ENCODE results near the gene SLC6A20.
"Not testable (repeated sequence)": the region's sequence is repeated elsewhere in the genome, so short reads cannot be mapped to it uniquely, and the experiment has no call there.

Gene SLC6A20

DNA sequence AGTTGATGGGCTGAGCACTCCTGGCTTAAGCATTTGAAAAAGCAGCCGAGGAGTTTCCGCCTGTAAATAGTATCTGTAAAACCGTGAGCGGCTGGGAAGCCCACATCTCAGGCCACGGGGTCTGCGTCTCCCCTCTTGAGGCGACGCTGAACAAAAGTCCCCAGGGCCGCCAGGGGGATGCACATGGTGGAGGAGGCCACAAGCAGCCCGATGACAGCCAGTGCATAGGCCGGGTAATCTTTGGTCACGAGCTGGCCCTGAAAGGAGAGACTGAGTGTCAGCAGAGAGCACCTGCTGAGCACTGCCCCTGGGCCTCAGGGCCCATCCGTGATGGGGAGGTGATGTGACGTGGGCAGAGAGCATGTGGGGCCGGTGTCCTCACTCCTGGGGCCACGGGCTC, 37.5 kb downstream of the SLC6A20 start:
- DNase-seq (ENCODE audit: low read depth in 2 of 2), result no peak

GRCh38 chr3:45757141-45757540, 39.2 kb downstream of the SLC6A20 start:
- DNase-seq (ENCODE audit: low read depth in 2 of 2), result not testable (repeated sequence)

- DNase-seq (ENCODE audit: low read depth in 2 of 2), result no peak
These were observed 40.3 kb downstream of the SLC6A20 start for GRCh38 chr3:45756055-45756454.

- DNase-seq (ENCODE audit: low read depth in 2 of 2), result no peak
These were observed 41.9 kb downstream of the SLC6A20 start for GRCh38 chr3:45754461-45754860.

DNA sequence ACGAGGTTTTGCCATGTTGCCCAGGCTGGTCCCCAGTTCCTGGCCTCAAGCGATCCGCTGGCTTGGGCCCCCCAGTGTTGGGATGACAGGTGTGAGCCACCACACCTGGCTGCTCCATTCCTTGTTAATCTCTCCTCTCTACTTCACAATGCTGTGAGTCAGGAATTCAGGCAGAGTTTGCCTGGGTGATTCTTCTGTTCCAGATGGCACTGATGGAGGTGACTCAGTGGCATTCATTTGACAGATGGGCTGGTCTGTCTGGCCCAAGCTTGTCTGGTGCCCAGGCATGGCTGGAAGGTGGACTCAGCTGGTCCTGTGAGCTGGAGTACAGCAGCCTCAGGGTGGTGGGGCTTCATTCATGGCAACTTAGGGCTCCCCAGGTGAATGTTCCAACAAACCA, 43.2 kb downstream of the SLC6A20 start:
- no peak for DNase-seq (ENCODE audit: low read depth in 2 of 2)

- no peak for DNase-seq (ENCODE audit: low read depth in 2 of 2)
These were observed 44.6 kb downstream of the SLC6A20 start for GRCh38 chr3:45751537-45752242.

DNA sequence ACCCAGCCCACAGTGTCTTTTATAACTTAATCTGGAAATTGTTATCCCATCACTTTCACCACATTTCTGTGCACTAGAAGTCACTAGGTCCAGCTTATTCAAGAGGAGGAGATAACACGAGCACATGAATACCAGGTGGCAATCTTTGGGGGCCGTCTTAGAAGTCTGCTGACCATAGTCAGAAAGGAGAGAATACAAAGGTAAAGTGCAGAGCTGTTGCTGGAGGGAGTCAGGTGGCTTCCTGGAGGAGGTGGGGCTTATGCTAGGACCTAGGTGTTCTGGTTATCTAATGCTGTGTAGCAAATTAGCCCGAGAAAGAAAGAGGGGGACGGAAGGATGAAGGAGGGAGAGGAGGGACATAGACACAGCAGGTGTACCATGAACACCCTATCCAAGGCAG, 46.5 kb downstream of the SLC6A20 start:
- no peak for DNase-seq (ENCODE audit: low read depth in 2 of 2)

- DNase-seq (ENCODE audit: low read depth in 2 of 2), result not testable (repeated sequence)
These were observed 47.2 kb downstream of the SLC6A20 start for GRCh38 chr3:45749036-45749600.

- no peak for DNase-seq (ENCODE audit: low read depth in 2 of 2)
These were observed 48.3 kb downstream of the SLC6A20 start for GRCh38 chr3:45748068-45748467.

GRCh38 chr3:45746777-45747622, 49.3 kb downstream of the SLC6A20 start:
- DNase-seq (ENCODE audit: low read depth in 2 of 2), result no peak

- DNase-seq (ENCODE audit: low read depth in 2 of 2), result no peak
These were observed 50.1 kb downstream of the SLC6A20 start for GRCh38 chr3:45746165-45746776.

- DNase-seq (ENCODE audit: low read depth in 2 of 2), result no peak
These were observed 53.8 kb downstream of the SLC6A20 start for GRCh38 chr3:45742461-45743089.

DNA sequence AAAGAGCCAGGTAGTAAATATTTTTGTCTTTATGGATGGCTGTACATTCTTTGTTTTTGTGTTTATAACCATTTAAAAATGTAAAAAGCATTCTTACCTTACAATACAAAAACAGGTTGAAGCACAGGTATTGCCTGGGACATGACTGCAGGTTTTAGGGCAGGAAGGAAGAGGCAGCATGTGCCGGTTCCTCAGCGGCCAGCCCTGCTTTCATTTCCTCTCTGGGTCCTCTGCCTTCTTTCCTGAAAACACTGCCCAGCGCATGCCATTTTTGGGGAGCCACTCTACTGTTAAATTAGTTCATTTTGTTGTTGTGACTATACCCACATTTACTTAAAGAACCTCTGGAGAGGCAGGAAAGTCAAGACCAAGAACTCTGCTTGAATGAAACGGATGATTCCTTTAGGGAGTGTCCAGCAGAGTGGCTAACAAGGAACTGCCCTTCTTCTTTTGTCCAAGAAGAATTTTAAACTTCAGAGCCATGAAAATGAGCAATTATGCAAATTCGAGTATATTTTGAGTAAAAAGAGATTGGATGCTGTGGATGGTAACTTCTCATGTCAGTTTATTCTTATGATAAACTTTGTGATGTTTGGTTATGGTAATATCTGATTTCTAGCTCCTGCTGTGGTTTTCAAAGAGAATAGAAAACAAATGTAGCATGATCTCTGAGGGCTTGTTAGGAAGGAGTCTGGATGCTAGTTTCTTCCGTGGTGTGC, 54.4 kb downstream of the SLC6A20 start:
- DNase-seq (ENCODE audit: low read depth in 2 of 2), result no peak

DNA sequence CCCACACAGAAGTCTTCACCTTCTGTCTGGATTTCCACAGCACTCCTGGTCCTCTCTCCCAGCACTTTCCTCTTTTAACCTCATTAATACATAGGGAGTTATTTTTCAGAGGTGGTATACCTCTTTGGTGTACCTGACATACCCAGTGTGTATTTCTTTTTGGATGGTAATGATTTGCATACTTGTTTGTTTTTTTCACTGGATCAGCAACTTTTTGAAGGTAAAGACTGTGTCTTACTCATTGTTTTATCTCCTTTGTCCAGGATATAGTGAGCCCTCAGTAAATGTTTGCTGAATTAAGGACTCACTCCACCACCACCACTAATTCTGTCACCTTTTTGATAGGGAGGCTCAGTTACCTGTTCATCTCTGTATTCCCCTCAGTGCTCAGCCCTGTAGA, 55.1 kb downstream of the SLC6A20 start:
- DNase-seq (ENCODE audit: low read depth in 2 of 2), result no peak

- DNase-seq (ENCODE audit: low read depth in 2 of 2), result no peak
These were observed 56.3 kb downstream of the SLC6A20 start for GRCh38 chr3:45739991-45740390.

- DNase-seq (ENCODE audit: low read depth in 2 of 2), result no peak
These were observed 59.1 kb downstream of the SLC6A20 start for GRCh38 chr3:45737234-45737633.

DNA sequence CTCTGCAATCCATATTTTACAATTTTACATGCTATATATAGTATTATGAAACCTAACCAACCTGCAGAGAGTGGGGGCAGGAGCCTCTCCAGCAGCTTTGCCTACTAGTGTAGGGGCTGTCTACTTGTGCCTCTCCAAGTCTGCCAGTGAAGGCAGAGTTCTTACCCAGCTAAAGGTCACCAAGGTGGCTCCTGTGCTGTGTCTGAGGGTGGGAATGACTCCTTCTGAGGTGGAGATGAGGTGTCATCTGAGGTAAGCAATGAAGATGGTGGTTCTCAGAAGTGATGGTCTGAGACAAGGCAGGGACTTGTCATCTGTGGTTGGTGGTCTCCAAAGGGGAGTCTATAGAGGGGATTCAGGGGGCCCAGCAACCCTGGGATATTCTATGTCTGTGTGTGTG, 59.6 kb downstream of the SLC6A20 start:
- DNase-seq (ENCODE audit: low read depth in 2 of 2), result no peak

DNA sequence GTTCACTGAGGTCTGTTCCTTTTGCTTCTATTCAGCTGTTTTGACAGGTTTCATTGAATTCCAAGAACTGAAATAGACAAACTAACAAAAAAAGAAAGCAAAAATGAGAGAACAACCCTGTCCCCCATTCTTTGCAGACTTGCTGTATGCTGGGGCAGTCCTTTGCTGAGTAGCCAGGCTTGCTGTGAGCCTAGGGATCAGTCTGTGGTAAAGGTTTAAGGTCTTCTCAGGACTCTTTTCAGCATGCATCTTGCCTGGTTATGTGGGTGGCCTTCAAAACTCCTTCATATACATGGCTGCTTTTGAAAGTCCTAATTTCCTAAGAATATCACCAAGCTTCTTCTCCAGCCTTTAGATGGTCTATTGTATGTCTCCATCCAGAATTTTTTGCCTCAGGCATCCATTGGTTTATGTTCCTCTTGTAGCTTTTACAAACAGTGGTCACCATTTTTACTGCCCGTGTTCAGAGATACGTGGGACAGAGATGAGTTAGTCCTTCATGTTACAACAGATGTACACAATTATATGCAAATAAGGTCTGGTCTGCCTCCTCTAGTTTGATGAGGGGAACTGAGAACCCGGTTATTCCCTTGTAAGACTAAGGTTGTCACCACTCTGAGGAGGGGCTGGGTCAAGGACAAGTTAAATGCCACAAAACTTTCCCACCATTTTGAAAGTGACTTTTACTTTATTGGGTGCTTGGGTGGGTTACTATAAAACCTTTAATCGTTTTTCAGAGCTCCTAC, 65.8 kb downstream of the SLC6A20 start:
- no peak for DNase-seq (ENCODE audit: low read depth in 2 of 2)

DNA sequence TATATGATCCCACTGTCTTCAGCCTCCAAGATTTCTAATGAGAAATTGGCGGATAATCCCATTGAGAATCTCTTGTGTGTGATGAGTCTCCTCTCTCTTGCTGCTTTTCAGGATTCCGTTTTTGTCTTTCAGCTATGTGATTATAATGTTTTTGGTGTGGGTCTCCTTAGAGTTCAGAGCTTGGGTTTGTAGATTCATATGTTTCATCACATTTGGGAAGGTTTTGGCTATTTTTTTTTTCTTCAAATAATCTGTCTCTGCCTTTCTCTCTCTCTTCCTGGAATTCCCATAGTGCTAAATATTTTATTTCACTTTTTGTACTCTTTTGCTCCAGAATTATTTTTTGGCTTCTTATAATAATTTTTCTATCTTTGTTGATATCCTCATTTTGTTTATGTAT, 66.7 kb downstream of the SLC6A20 start:
- no peak for DNase-seq (ENCODE audit: low read depth in 2 of 2)

DNA sequence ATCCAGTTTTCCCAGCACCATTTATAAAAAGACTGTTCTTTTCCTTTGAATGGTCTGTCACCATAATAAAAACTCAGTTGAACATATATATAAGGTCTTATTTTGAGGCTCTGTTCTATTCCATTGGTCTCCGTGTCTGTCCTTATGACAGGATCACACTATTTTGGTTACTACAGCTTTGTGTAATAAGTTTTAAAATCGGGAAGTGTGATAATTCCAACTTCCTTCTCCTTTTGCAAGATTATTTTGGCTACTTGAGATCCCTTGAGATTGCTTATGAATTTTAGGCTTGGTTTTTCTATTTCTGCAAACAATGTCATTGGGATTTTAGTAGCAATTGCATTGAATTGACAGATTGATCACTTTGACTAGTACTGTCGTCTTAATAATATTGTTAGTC, 71.4 kb downstream of the SLC6A20 start:
- DNase-seq (ENCODE audit: low read depth in 2 of 2), result no peak
